Duodenal mucosa (tissue), 2 donors: ENCODE measurements around the gene KRTAP13-1.

Experiments used
- H3K27ac ChIP-seq: one replicate; pipeline ENCODE4 v1.7.0; 2013; ENCODE audit warnings: low read depth, low read length
- H3K27me3 ChIP-seq, 2 donors: one replicate each; pipeline ENCODE4 v1.7.0; 2013; ENCODE audit warnings: low read length in 2 of 2, control low read depth in 1 of 2; ENCODE audit not compliant: insufficient read depth in 2 of 2, control insufficient read depth in 1 of 2
- H3K36me3 ChIP-seq, 2 donors: one replicate each; pipeline ENCODE4 v1.7.0; 2013; ENCODE audit warnings: low read length in 2 of 2, control low read depth in 1 of 2; ENCODE audit not compliant: insufficient read depth in 2 of 2, control insufficient read depth in 1 of 2
- H3K4me1 ChIP-seq, 2 donors: one replicate each; pipeline ENCODE4 v1.7.0; 2013; ENCODE audit warnings: low read length in 2 of 2, control low read depth in 1 of 2; ENCODE audit not compliant: insufficient read depth in 2 of 2, control insufficient read depth in 1 of 2
- H3K4me3 ChIP-seq, 2 donors: one replicate each; pipeline ENCODE4 v1.7.0; 2013; ENCODE audit warnings: low read length in 2 of 2, low read depth in 1 of 2
- H3K9ac ChIP-seq, 2 donors: one replicate each; pipeline ENCODE4 v1.7.0; 2013; ENCODE audit warnings: low read length in 2 of 2, low read depth in 1 of 2
- H3K9me3 ChIP-seq, 2 donors: one replicate each; pipeline ENCODE4 v1.7.0; 2013; ENCODE audit warnings: low read length in 2 of 2, control low read depth in 1 of 2; ENCODE audit not compliant: control insufficient read depth in 1 of 2

KRTAP13-1 gene

GRCh38 chr21:30408782-30409494, 13.1 kb downstream of the KRTAP13-1 start:
- no peak overlapping the region for H3K9ac ChIP-seq
- no peaks in the 10 kb centered on the region for H3K27me3 ChIP-seq
- H3K9me3 ChIP-seq: peaks cover 4 to 9% of the 10 kb centered on the region in 2 donors
- no peak overlapping the region for H3K27ac ChIP-seq
- H3K36me3 ChIP-seq: no peaks in the 10 kb centered on the region
- no peaks in the 10 kb centered on the region for H3K4me1 ChIP-seq
- no peak overlapping the region for H3K4me3 ChIP-seq

- Histone ChIP-seq H3K4me3 (no peak overlapping the region), H3K27ac (no peak overlapping the region), H3K9me3 (peaks cover 0 to 11% of the 10 kb centered on the region in 2 donors), H3K27me3 (no peaks in the 10 kb centered on the region), H3K9ac (no peak overlapping the region), H3K36me3 (no peaks in the 10 kb centered on the region), H3K4me1 (no peaks in the 10 kb centered on the region)
Measured at GRCh38 chr21:30415993-30416392, 20.2 kb downstream of the KRTAP13-1 start.

GRCh38 chr21:30425826-30426225, 30.0 kb downstream of the KRTAP13-1 start, which contains the start of gene KRTAP13-3:
TSS of gene KRTAP13-3 (minus strand) at chr21:30425926. CDS start at chr21:30425912, 14 bp downstream.
- Histone ChIP-seq H3K27me3 (no peaks in the 10 kb centered on the region), H3K27ac (no peak within 1 kb of the TSS), H3K4me3 (no peak within 1 kb of the TSS), H3K9ac (no peak within 1 kb of the TSS), H3K36me3 (no peaks in the 10 kb centered on the region), H3K4me1 (no peaks in the 10 kb centered on the region), H3K9me3 (peaks cover 0 to 24% of the 10 kb centered on the region in 2 donors)

DNA sequence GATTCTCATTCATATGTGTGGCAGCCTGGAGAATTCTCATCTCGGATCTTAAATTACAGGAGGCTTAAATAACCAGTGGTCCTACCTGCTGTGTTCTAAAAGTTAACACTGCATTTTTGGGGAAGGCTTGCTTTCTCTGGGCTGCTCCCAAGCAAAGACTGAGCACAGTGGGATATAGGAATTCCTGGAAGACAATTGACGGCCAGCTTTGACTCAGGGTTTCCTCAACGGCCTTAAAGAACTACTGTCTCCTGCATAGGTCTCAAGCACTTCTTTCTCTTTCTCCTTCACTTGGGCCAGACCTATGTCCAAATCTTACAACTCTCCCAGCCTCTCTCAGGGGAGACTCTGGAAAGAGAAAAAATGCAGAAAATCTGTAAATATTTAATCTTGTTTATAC, 30.9 kb downstream of the KRTAP13-1 start:
- Histone ChIP-seq H3K4me1 (no peaks in the 10 kb centered on the region), H3K27ac (no peak overlapping the region), H3K27me3 (no peaks in the 10 kb centered on the region), H3K9ac (no peak overlapping the region), H3K4me3 (no peak overlapping the region), H3K36me3 (no peaks in the 10 kb centered on the region), H3K9me3 (peaks cover 0 to 24% of the 10 kb centered on the region in 2 donors)

DNA sequence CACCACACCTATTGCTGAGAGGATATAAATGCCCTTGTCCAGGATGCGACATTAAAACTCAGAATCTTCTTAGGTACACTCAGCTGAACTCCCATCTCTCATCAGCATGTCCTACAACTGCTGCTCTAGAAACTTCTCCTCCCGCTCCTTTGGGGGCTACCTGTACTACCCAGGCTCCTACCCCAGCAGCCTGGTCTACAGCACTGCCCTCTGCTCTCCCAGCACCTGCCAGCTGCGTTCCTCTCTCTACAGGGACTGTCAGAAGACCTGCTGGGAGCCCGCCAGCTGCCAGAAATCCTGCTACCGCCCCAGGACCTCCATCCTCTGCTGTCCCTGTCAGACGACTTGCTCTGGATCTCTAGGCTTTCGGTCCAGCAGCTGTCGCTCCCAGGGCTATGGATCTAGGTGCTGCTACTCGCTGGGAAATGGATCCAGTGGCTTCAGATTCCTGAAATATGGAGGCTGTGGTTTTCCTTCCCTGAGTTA, 34.4 kb downstream of the KRTAP13-1 start, which contains the start of gene KRTAP13-4:
KRTAP13-4 (plus strand) TSS at position 51 of the 486 bp plus-strand sequence; CDS start at position 107, 56 bp downstream.
- no peaks in the 10 kb centered on the region for H3K4me1 ChIP-seq

GRCh38 chr21:30434033-30434631, 38.3 kb downstream of the KRTAP13-1 start:
- Histone ChIP-seq H3K9ac (no peak overlapping the region), H3K36me3 (no peaks in the 10 kb centered on the region), H3K4me3 (no peak overlapping the region), H3K9me3 (peaks cover 0 to 10% of the 10 kb centered on the region in 2 donors), H3K4me1 (no peaks in the 10 kb centered on the region), H3K27ac (no peak overlapping the region), H3K27me3 (no peaks in the 10 kb centered on the region)

More for the DNA sequence above, 34.4 kb downstream of the KRTAP13-1 start, which contains the start of gene KRTAP13-4:
- Histone ChIP-seq H3K4me3 (no peak within 1 kb of the TSS), H3K9ac (no peak within 1 kb of the TSS), H3K27ac (no peak within 1 kb of the TSS), H3K27me3 (no peaks in the 10 kb centered on the region), H3K9me3 (peaks cover 0 to 19% of the 10 kb centered on the region in 2 donors), H3K36me3 (no peaks in the 10 kb centered on the region)

GRCh38 chr21:30437010-30437565, 41.3 kb downstream of the KRTAP13-1 start:
- Histone ChIP-seq H3K27me3 (no peaks in the 10 kb centered on the region), H3K36me3 (no peaks in the 10 kb centered on the region), H3K4me1 (no peaks in the 10 kb centered on the region), H3K9ac (no peak overlapping the region), H3K9me3 (peaks cover 0 to 11% of the 10 kb centered on the region in 2 donors), H3K27ac (no peak overlapping the region), H3K4me3 (no peak overlapping the region)

GRCh38 chr21:30439975-30440374, 44.1 kb downstream of the KRTAP13-1 start, which contains the start of gene KRTAP15-1:
TSS of gene KRTAP15-1 (plus strand) at chr21:30440275. CDS start at chr21:30440328, 53 bp downstream.
- Histone ChIP-seq H3K27ac (no peak within 1 kb of the TSS), H3K9ac (no peak within 1 kb of the TSS), H3K27me3 (no peaks in the 10 kb centered on the region), H3K4me1 (no peaks in the 10 kb centered on the region), H3K4me3 (no peak within 1 kb of the TSS), H3K9me3 (peaks cover 0 to 14% of the 10 kb centered on the region in 2 donors), H3K36me3 (no peaks in the 10 kb centered on the region)

DNA sequence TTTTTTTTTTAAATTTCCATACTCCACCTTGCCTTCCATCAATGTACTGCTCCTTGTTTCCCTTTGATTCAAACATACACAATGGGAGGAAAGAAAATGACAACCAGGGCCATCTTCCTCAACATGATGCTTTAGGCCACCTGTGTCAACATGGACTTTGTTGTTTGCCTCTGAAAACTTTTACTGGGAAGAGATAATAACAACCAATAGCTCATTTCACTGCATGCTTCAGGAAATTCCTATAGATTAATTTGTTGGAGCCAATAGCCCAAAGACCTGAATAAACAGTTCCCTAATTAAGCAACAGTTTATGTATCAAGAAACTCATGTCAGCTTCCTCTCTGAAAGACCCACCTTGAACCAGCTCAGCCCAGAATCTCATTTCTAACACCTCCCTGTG, 47.4 kb downstream of the KRTAP13-1 start:
- no peak overlapping the region for H3K27ac ChIP-seq
- H3K9me3 ChIP-seq: peaks cover 0 to 14% of the 10 kb centered on the region in 2 donors
- no peak overlapping the region for H3K4me3 ChIP-seq
- no peak overlapping the region for H3K9ac ChIP-seq
- no peaks in the 10 kb centered on the region for H3K4me1 ChIP-seq
- H3K27me3 ChIP-seq: no peaks in the 10 kb centered on the region
- H3K36me3 ChIP-seq: no peaks in the 10 kb centered on the region

- Histone ChIP-seq H3K36me3 (no peaks in the 10 kb centered on the region), H3K27me3 (no peaks in the 10 kb centered on the region), H3K9ac (no peak overlapping the region), H3K4me3 (no peak overlapping the region), H3K4me1 (no peaks in the 10 kb centered on the region), H3K27ac (no peak overlapping the region), H3K9me3 (peaks cover 0 to 14% of the 10 kb centered on the region in 2 donors)
Measured at GRCh38 chr21:30444204-30444603, 48.4 kb downstream of the KRTAP13-1 start.
